Natural killer cell treated with Interleukin-12 subunit alpha and Interleukin-12 subunit beta and Interleukin-15 and Interleukin-18, amount 100 ng/mL, for 72 hours (primary cell): ENCODE results near the gene SLC28A3. TPM values are rescaled to one million over a fixed set of nuclear protein-coding genes. Genes with fewer than 3 reads are reported as not detected.
"Not testable (repeated sequence)": the region's sequence is repeated elsewhere in the genome, so short reads cannot be mapped to it uniquely, and the experiment has no call there.

Experiments used
- ATAC-seq, 2 donors: fragments of 150-1000 bp; cut with Tn5 transposase in 1 of 2; sonication (Bioruptor Pico), chemical (Tn5 transposase) in 1 of 2; 2 replicates each; pipeline ENCODE4 v1.10.0; 2021
- DNase-seq: peaks from one replicate; pipeline ENCODE4 v3.0.0; 2022; ENCODE audit warnings: low spot score
- H3K27ac Mint-ChIP-seq, 2 donors: 1 replicate in 1 of 2; 2 replicates in 1 of 2; pipeline ENCODE4 v1.8.0; 2022; ENCODE audit warnings: mixed read lengths in 2 of 2, mild to moderate bottlenecking in 1 of 2, moderate library complexity in 1 of 2
- H3K27me3 Mint-ChIP-seq, 2 donors: 1 replicate in 1 of 2; 2 replicates in 1 of 2; pipeline ENCODE4 v1.8.0; 2022; ENCODE audit warnings: mixed read lengths in 2 of 2
- H3K36me3 Mint-ChIP-seq: one replicate; pipeline ENCODE4 v1.8.0; 2022; ENCODE audit warnings: mixed read lengths
- H3K4me1 Mint-ChIP-seq, 2 donors: 1 replicate in 1 of 2; 2 replicates in 1 of 2; pipeline ENCODE4 v1.8.0; 2022; ENCODE audit warnings: low read depth in 2 of 2, mixed read lengths in 2 of 2, mild to moderate bottlenecking in 1 of 2
- H3K4me3 Mint-ChIP-seq: one replicate; pipeline ENCODE4 v1.8.0; 2022; ENCODE audit warnings: mixed read lengths
- H3K9me3 Mint-ChIP-seq: 2 replicates; pipeline ENCODE4 v1.8.0; 2022; ENCODE audit warnings: mixed read lengths
- total RNA-seq, 2 donors: library from RNA; stranded (reverse); gene quantifications; one replicate each; pipeline ENCODE4 v1.2.3, GENCODE V29; 2022

The SLC28A3 gene, protein sequence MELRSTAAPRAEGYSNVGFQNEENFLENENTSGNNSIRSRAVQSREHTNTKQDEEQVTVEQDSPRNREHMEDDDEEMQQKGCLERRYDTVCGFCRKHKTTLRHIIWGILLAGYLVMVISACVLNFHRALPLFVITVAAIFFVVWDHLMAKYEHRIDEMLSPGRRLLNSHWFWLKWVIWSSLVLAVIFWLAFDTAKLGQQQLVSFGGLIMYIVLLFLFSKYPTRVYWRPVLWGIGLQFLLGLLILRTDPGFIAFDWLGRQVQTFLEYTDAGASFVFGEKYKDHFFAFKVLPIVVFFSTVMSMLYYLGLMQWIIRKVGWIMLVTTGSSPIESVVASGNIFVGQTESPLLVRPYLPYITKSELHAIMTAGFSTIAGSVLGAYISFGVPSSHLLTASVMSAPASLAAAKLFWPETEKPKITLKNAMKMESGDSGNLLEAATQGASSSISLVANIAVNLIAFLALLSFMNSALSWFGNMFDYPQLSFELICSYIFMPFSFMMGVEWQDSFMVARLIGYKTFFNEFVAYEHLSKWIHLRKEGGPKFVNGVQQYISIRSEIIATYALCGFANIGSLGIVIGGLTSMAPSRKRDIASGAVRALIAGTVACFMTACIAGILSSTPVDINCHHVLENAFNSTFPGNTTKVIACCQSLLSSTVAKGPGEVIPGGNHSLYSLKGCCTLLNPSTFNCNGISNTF
- under 1 TPM; 0.07 to 0.08 TPM for total RNA-seq

DNA sequence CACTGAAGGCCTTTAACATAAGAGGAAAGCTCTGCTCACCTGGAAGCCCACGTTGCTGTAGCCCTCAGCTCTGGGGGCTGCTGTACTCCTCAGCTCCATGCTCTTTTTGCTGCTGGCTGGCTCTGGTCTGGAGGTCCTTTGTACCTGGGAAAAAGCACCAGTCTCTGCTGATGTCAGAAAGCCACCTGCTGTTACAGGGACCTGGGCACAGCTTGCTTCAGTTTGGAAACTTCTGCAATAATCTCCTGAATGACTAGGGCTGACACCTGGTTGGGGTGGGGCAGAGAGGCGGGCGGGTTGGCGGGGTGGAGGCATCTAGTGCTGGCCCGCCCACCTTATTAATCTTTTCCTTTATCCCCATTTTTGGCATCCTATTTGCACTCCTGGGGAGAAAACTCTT, at the start of gene SLC28A3:
Gene SLC28A3 (minus strand): TSS at position 224 of the 400 bp plus-strand sequence. CDS start 125 bp downstream, at position 99.
- DNase-seq (no peak), ATAC-seq (no peak)
- Mint-ChIP-seq H3K27ac (no peak within 1 kb of the TSS), H3K4me1 (no peaks in the 10 kb centered on the region), H3K36me3 (no peaks in the 10 kb centered on the region), H3K4me3 (no peak within 1 kb of the TSS), H3K27me3 (peaks cover 0 to 5% of the 10 kb centered on the region in 2 donors), H3K9me3 (no peaks in the 10 kb centered on the region)

DNA sequence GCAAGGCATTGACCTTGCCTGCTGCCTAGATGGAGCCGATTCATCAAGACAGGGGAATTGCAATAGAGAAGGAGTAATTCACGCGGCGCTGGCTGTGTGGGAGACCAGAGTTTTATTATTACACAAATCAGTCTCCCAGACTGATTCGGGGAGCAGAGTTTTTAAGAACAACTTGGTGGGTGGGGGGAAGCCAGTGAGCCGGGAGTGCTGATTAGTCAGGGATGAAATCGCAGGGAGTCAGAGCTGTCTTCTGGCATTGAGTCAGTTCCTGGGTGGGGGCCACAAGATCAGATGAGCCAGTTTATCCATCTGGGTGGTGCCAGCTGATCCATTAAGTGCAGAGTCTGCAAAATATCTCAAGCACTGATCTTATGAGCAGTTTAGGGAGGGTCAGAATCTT, 49.7 kb upstream of the SLC28A3 start:
- H3K4me3 Mint-ChIP-seq, ATAC-seq, DNase-seq, H3K36me3 Mint-ChIP-seq, H3K27me3 Mint-ChIP-seq, H3K9me3 Mint-ChIP-seq, H3K4me1 Mint-ChIP-seq: not testable (repeated sequence)
- peak overlapping the region in 1 of 2 donors; percentile 19 for H3K27ac Mint-ChIP-seq

DNA sequence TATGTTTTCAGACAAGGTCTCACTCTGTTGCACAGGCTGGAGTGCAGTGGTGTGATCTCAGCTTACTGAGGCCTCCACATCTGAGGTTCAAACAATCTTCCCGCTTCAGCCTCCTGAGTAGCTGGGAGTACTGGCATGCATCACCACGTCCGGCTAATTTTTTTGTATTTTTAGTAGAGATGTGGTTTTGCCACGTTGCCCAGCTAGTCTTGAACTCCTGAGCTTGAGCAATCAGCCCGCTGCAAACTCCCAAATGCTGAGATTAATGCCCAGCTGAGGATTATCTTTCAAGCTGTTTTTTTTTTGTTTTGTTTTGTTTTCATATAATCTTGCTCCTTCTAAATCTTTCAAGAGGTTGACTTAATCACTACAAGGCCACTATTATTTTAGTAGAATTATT, 47.3 kb upstream of the SLC28A3 start:
- Mint-ChIP-seq H3K9me3 (no peaks in the 10 kb centered on the region), H3K27me3 (peaks cover 0 to 2% of the 10 kb centered on the region in 2 donors), H3K4me1 (peaks cover 2 to 8% of the 10 kb centered on the region in 2 donors), H3K36me3 (no peaks in the 10 kb centered on the region), H3K4me3 (no peak overlapping the region), H3K27ac (no peak overlapping the region)
- no peak for DNase-seq
- ATAC-seq = no peak

DNA sequence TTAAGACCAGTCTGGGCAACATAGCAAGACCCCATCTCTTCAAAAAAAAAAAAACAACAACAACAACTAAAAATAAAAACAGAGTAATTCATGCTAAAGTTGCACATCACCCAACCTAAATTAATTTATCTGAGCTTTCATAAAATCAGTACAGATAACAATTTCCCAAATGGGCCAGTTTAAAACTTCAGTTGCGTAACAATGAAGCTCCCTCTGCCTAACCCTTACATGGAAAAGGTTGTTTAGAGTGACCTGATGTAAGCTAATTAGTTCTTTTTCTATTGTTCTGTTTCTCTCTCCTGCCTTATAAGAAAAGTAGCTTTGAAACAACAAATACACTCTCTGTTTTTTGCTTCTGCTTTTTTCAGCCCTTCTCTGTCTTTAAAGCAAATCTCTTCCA, 46.2 kb upstream of the SLC28A3 start:
- peaks cover 2 to 8% of the 10 kb centered on the region in 2 donors for H3K4me1 Mint-ChIP-seq
- no peak overlapping the region for H3K4me3 Mint-ChIP-seq
- DNase-seq = no peak
- H3K9me3 Mint-ChIP-seq = no peaks in the 10 kb centered on the region
- no peaks in the 10 kb centered on the region for H3K27me3 Mint-ChIP-seq
- ATAC-seq = no peak
- H3K27ac Mint-ChIP-seq = no peak overlapping the region
- no peaks in the 10 kb centered on the region for H3K36me3 Mint-ChIP-seq

DNA sequence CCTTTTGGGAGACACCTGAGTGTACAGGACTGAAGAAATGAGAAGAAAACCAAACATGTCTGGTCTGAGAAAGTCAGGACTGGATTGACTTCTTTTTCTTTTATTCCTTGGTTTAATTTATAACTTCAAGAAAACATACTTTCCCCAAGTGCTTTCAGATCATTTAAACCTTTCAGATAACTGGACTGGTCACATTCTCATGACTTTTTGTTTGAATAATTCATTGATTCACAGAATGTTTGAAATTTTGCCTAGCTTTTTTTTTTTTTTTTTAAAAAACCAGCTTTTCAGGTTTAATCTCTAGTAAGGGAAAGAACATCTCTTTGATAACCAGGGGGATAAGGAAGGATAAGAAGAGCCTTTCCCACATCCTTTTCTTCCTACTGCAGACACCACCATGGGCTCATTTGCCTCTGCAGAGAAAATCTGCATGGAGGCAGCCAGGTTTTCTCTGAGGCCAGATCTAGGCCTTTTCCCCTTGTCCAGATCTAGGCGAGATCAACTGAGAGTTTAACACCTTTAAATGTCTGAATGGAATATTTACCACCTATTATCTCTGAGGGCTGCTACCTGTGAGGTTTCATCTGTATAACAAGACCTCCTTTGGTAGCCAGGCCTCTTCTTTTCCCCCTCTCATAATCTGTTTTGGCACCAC, 45.0 kb upstream of the SLC28A3 start:
- DNase-seq = no peak
- Mint-ChIP-seq H3K27ac (no peak overlapping the region), H3K36me3 (no peaks in the 10 kb centered on the region), H3K4me1 (peaks cover 2 to 8% of the 10 kb centered on the region in 2 donors), H3K27me3 (no peaks in the 10 kb centered on the region), H3K4me3 (no peak overlapping the region), H3K9me3 (no peaks in the 10 kb centered on the region)
- no peak for ATAC-seq

DNA sequence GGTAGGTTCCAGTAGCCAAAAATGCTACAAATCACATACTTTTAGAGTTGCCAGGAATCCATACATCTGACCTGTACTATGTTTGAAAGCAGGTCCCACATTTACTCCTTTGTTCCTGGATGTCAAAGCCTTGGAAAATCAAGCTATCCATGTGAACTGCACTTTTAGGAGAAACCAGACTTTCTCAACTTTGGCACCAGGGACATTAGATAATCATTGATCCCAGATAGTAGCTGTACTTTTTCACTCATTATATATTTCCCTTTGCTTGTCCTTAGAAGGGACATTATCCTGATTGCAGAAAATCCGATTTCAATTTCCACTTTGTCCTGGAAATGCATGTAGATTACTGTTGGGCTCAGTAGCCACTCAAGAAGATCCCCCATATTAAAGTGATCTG, 44.1 kb upstream of the SLC28A3 start:
- Mint-ChIP-seq H3K27me3 (no peaks in the 10 kb centered on the region), H3K4me3 (no peak overlapping the region), H3K9me3 (no peaks in the 10 kb centered on the region), H3K27ac (no peak overlapping the region), H3K4me1 (peaks cover under 1 to 2% of the 10 kb centered on the region in 2 donors), H3K36me3 (no peaks in the 10 kb centered on the region)
- DNase-seq = no peak
- no peak for ATAC-seq

DNA sequence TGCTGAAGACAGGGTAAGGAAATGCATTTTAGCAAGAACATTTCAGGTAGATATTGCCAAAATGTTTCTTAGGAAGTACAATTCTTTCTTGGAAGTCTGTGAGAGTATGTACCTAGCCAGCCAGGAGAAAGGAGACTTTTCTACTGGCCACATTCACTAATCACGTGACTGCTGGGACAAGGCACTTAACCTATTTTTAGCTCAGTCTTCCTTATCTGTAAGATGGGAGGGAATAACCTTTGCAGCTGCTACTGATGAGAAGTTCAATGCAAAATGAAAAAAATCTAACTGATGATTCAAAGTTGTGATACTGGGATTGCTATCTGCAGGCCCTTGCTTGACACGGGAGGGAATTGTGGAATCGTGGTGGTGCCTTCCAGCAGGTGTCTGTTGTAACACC, 42.6 kb upstream of the SLC28A3 start:
- ATAC-seq (no peak), DNase-seq (no peak)
- Mint-ChIP-seq H3K27ac (no peak overlapping the region), H3K4me3 (no peak overlapping the region), H3K27me3 (no peaks in the 10 kb centered on the region), H3K4me1 (peaks cover 4 to 6% of the 10 kb centered on the region in 2 donors), H3K36me3 (no peaks in the 10 kb centered on the region), H3K9me3 (no peaks in the 10 kb centered on the region)

DNA sequence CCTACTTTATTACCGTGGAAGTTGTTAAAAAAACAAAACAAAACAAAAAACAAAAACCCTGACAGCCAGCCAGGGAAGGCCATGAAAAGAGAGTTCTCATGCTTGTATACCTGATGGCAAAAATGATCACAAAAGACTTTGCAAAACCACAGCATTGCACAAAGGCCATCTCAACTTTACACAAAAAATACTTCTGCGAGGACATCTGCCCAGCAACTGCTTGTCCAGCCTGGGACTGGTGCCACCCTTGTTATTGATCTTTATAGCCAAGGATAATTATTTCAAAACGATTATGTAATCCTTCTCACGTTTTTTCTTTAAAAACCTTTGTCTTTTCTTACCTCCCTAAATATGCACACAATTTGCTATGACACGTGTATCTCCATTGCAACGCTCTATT, 42.2 kb upstream of the SLC28A3 start:
- ATAC-seq (no peak), DNase-seq (no peak)
- Mint-ChIP-seq H3K4me3 (no peak overlapping the region), H3K36me3 (no peaks in the 10 kb centered on the region), H3K27me3 (no peaks in the 10 kb centered on the region), H3K4me1 (peaks cover 4 to 6% of the 10 kb centered on the region in 2 donors), H3K27ac (no peak overlapping the region), H3K9me3 (no peaks in the 10 kb centered on the region)

DNA sequence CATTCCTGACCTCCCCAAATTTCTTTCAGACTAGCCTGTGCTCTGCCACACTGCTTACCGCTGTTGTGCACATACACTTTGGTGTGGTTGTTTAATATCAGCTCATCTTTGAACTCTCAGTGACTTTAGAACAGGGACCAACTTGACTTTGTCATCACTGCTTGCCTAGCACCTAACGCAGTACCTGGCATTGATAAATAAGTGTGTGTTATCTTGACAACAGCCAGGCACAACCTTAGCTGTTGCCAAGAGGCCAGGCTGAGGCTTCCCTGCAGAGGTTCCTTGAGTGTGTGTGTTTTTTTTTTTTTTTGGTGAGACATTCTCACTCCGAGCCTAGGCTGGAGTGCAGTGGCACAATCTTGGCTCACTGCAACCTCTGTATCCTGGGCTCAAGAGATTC, 41.0 kb upstream of the SLC28A3 start:
- Mint-ChIP-seq H3K27ac (no peak overlapping the region), H3K4me1 (peaks cover 4 to 6% of the 10 kb centered on the region in 2 donors), H3K27me3 (no peaks in the 10 kb centered on the region), H3K4me3 (no peak overlapping the region), H3K9me3 (no peaks in the 10 kb centered on the region), H3K36me3 (no peaks in the 10 kb centered on the region)
- DNase-seq (no peak), ATAC-seq (no peak)

DNA sequence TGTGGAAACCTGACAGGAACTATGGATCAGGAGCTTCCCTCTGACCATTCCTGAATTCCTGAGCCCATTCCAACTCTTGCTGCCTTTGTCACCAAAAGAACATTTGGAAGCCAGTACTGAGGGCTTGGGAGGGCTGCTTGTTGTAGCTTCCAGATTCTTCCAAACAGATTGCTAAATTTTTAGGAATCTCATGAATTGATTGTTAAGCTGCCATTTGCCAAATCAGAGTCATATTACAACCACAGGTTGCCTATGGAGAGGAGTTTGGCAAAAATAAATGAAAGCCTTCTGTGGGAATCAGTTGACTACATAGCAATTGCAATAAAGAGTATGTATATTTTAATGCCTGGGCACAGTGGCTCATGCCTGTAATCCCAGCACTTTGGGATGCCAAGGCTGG, 39.2 kb upstream of the SLC28A3 start:
- Mint-ChIP-seq H3K4me1 (peaks cover 4 to 14% of the 10 kb centered on the region in 2 donors), H3K4me3 (no peak overlapping the region), H3K9me3 (no peaks in the 10 kb centered on the region), H3K27ac (no peak overlapping the region), H3K27me3 (no peaks in the 10 kb centered on the region), H3K36me3 (no peaks in the 10 kb centered on the region)
- no peak for ATAC-seq
- DNase-seq = no peak

DNA sequence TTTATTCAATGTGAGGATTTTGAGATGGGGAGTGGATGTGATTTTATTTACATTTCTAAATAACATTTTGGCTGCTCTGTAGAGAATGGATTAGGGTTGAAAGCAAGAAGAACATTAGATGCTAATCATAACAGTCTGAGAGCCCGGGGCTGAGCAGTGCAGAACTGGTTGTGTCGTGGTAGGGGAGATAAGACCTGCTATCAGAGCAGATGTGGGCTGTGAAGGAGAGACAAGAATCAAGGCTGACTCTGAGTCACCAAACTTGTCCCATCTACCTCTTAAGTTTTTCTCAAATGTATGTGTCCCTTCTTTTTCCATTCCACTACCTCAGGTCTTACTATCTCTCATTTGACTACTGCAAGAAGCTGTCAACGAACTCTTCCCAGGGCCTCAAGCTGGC, 35.4 kb upstream of the SLC28A3 start:
- Mint-ChIP-seq H3K27me3 (no peaks in the 10 kb centered on the region), H3K27ac (no peak overlapping the region), H3K36me3 (no peaks in the 10 kb centered on the region), H3K9me3 (no peaks in the 10 kb centered on the region), H3K4me1 (peaks cover 21 to 36% of the 10 kb centered on the region in 2 donors), H3K4me3 (no peak overlapping the region)
- DNase-seq (no peak), ATAC-seq (peak in 1 of 2 donors; percentile 72)

DNA sequence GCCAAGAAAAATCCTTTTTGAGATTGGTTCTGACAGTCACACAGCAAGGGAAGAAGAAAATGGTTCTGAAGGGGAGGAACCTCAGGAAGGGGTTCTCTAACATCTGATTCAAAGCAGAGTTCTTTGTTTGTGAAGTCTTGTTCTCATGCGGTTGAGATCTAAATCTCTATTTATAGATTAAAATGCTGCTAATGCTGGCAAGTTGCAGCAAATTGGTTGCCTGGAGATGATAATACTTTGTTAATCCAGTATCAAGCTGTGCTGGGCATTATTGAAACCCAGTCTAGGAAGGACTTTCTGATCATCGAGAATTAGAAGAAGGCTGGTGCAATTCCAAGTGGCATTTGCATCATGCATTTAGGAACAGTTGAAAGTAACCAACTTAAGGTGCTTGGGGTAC, 34.0 kb upstream of the SLC28A3 start:
- Mint-ChIP-seq H3K4me1 (peaks cover 32 to 47% of the 10 kb centered on the region in 2 donors), H3K27ac (peak overlapping the region in 1 of 2 donors; percentile 49), H3K27me3 (no peaks in the 10 kb centered on the region), H3K4me3 (no peak overlapping the region), H3K36me3 (no peaks in the 10 kb centered on the region), H3K9me3 (no peaks in the 10 kb centered on the region)
- DNase-seq = no peak
- ATAC-seq = no peak

DNA sequence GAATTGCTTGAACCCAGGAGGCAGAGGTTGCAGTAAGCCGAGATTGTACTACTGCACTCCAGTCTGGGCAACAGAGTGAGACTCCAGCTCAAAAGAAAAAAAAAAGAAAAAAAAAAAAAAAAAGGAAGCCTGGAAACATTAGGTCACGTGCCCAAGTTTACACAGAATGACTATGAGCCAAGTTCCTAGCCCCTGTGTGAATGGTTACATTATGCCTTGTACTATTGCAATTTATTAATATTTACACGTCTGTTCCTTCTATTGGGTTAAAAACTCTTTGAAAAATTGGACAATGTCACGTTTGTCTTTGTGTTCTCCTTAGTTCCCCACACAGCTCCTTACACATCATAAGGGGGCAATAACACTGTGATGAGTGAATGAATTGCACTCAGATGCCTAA, 33.5 kb upstream of the SLC28A3 start:
- DNase-seq (no peak), ATAC-seq (no peak)
- Mint-ChIP-seq H3K27me3 (no peaks in the 10 kb centered on the region), H3K36me3 (no peaks in the 10 kb centered on the region), H3K4me3 (peak overlapping the region; percentile 16), H3K27ac (peak overlapping the region in 1 of 2 donors; percentile 49), H3K4me1 (peaks cover 31 to 46% of the 10 kb centered on the region in 2 donors), H3K9me3 (no peaks in the 10 kb centered on the region)

DNA sequence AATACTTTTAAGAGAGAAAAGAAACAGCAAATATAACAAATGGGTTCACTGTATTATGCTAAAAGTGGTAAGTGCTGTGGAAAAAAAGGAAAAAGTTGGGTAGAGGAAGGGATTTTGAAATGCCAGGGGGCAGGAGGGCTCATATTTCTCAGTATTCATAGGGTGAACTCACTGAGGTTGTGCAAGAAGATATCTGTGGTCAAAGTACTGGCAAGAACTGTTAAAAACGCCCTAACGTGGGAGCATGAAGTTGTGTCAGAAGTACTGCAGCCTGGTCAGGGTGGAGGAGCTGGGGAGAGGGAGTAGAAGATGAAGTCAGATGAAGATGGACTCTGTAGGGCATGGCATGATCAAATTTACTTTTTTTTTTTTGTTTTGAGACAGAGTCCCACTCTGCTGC, 31.2 kb upstream of the SLC28A3 start:
- Mint-ChIP-seq H3K4me1 (peaks cover 39 to 55% of the 10 kb centered on the region in 2 donors), H3K36me3 (no peaks in the 10 kb centered on the region), H3K4me3 (peak overlapping the region; percentile 80), H3K9me3 (no peaks in the 10 kb centered on the region), H3K27me3 (no peaks in the 10 kb centered on the region), H3K27ac (peak overlapping the region; percentile 51 to 57)
- DNase-seq = peak; percentile 66
- peak; percentile 88 to 93 for ATAC-seq
